HUES6 (cell line): ENCODE measurements around the gene ARMS2.

ENCODE experiments used
- H3K27ac ChIP-seq: 2 replicates; pipeline ENCODE4 v1.7.0; 2013; ENCODE audit warnings: low read depth, mild to moderate bottlenecking, low read length, inconsistent platforms
- H3K27me3 ChIP-seq: 2 replicates; pipeline ENCODE4 v1.6.1; 2013; ENCODE audit warnings: low read length; ENCODE audit not compliant: control insufficient read depth, insufficient read depth
- H3K36me3 ChIP-seq: 2 replicates; pipeline ENCODE4 v1.6.1; 2013; ENCODE audit warnings: low read length; ENCODE audit not compliant: control insufficient read depth, insufficient read depth
- H3K4me1 ChIP-seq: 2 replicates; pipeline ENCODE4 v1.6.1; 2013; ENCODE audit warnings: low read length; ENCODE audit not compliant: control insufficient read depth, insufficient read depth
- H3K4me3 ChIP-seq: 2 replicates; pipeline ENCODE4 v1.5.1; 2013; ENCODE audit warnings: low read depth, low read length
- H3K9ac ChIP-seq: one replicate; pipeline ENCODE4 v1.6.1; 2013; ENCODE audit warnings: mild to moderate bottlenecking, low read length
- H3K9me3 ChIP-seq: 2 replicates; pipeline ENCODE4 v1.6.1; 2013; ENCODE audit warnings: low read depth, low read length; ENCODE audit not compliant: control insufficient read depth, insufficient read depth

ARMS2 gene

DNA sequence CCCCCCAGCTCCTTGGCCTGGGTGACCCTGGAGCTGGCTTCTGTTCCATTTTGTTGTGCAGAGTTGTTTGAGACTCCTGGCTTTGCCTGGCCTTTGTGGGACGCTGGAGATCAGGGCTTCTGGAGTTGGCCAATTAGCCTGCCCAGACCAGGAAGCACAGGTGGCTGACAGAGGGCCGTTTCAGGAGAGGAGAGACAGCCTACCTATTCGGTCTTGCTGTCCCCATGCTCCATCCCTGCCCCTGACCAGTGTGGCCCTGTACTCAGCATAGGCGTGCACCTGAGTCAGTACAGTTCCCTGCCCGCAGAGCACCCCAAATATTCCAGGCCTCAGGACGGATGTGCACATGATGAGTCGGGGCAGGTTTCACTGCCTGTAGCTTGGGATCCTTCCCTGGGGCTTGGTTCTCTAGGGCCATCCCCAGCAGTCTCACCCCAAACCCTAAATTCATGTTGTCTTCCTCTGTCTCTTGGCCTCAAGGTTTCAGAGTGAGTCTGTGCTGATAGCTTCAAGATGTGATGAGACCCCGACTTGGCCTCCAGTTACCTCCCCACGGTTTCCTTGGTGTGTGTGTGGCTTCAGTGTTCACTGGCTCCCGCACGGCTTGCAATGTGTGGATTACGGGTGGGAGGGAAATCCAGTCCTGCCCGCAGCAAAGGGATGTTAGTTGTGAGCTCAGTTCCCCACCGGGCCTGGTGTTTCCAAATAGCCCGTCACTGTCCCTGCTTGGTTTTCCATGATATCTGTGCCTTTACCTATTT is 51.6 kb downstream of the ARMS2 start:
- H3K36me3 ChIP-seq: no peaks in the 10 kb centered on the region; the same call in 1 of the 2 replicates
- no peaks in the 10 kb centered on the region for H3K27me3 ChIP-seq
- H3K9me3 ChIP-seq: no peaks in the 10 kb centered on the region
- no peak overlapping the region for H3K27ac ChIP-seq
- H3K4me1 ChIP-seq: peaks cover 4% of the 10 kb centered on the region; the same call in 1 of the 2 replicates
- H3K4me3 ChIP-seq: no peak overlapping the region
- H3K9ac ChIP-seq: no peak overlapping the region
